Trophoblast cell (in vitro differentiated cells and primary cell): ENCODE data around the gene SKAP1.

Source experiments
- DNase-seq, 2 donors: peaks; one replicate each; pipeline ENCODE4 v3.0.0-alpha.2; 2016
- H2AFZ ChIP-seq: 2 replicates; pipeline ENCODE4 v1.6.1; 2013; ENCODE audit warnings: low read length, moderate library complexity, mild to moderate bottlenecking; ENCODE audit not compliant: insufficient read depth, poor library complexity
- H2AK5ac ChIP-seq: 2 replicates; pipeline ENCODE4 v1.6.1; 2013; ENCODE audit warnings: mild to moderate bottlenecking, low read length
- H2BK120ac ChIP-seq: 2 replicates; pipeline ENCODE4 v1.6.1; 2013; ENCODE audit warnings: low read length, mild to moderate bottlenecking, moderate library complexity; ENCODE audit not compliant: insufficient read depth, poor library complexity
- H2BK12ac ChIP-seq: 2 replicates; pipeline ENCODE4 v1.6.1; 2013; ENCODE audit warnings: mild to moderate bottlenecking, low read length, moderate library complexity
- H2BK5ac ChIP-seq: 2 replicates; pipeline ENCODE4 v1.6.1; 2013; ENCODE audit warnings: low read length, low read depth, moderate library complexity, mild to moderate bottlenecking; ENCODE audit not compliant: poor library complexity
- H3K14ac ChIP-seq: 2 replicates; pipeline ENCODE4 v1.6.1; 2013; ENCODE audit warnings: mild to moderate bottlenecking, low read length
- H3K18ac ChIP-seq: 2 replicates; pipeline ENCODE4 v1.6.1; 2013; ENCODE audit warnings: mild to moderate bottlenecking, low read length
- H3K23ac ChIP-seq: 2 replicates; pipeline ENCODE4 v1.6.1; 2013; ENCODE audit warnings: low read length
- H3K27ac ChIP-seq: 2 replicates; pipeline ENCODE4 v1.5.1; 2013; ENCODE audit warnings: low read depth, mild to moderate bottlenecking, inconsistent platforms, low read length, moderate library complexity
- H3K27me3 ChIP-seq: 2 replicates; pipeline ENCODE4 v1.6.1; 2013; ENCODE audit warnings: inconsistent platforms, mild to moderate bottlenecking, low read length, moderate library complexity; ENCODE audit not compliant: insufficient read depth
- H3K36me3 ChIP-seq, 2 experiments: 1 replicate in 1 of 2; 2 replicates in 1 of 2; pipeline ENCODE4 v1.6.1; 2013; ENCODE audit warnings: low read length in 2 of 2, mild to moderate bottlenecking in 2 of 2, moderate library complexity in 1 of 2; ENCODE audit not compliant: insufficient read depth in 2 of 2, control insufficient read depth in 1 of 2
- H3K4ac ChIP-seq: 2 replicates; pipeline ENCODE4 v1.6.1; 2013; ENCODE audit warnings: low read depth, mild to moderate bottlenecking, low read length, moderate library complexity
- H3K4me1 ChIP-seq, 2 experiments: 1 replicate in 1 of 2; 2 replicates in 1 of 2; pipeline ENCODE4 v1.6.1; 2013; ENCODE audit warnings: low read length in 2 of 2, mild to moderate bottlenecking in 2 of 2, moderate library complexity in 1 of 2; ENCODE audit not compliant: insufficient read depth in 2 of 2, control insufficient read depth in 1 of 2
- H3K4me2 ChIP-seq: 2 replicates; pipeline ENCODE4 v1.6.1; 2013; ENCODE audit warnings: inconsistent platforms, mild to moderate bottlenecking, low read length, moderate library complexity
- H3K4me3 ChIP-seq: 2 replicates; pipeline ENCODE4 v1.5.1; 2013; ENCODE audit warnings: mild to moderate bottlenecking, low read depth, low read length, inconsistent platforms
- H3K79me1 ChIP-seq: one replicate; pipeline ENCODE4 v1.6.1; 2013; ENCODE audit warnings: low read length
- H3K79me2 ChIP-seq: 2 replicates; pipeline ENCODE4 v1.6.1; 2013; ENCODE audit warnings: low read length, mild to moderate bottlenecking; ENCODE audit not compliant: control insufficient read depth, insufficient read depth, poor library complexity
- H3K9ac ChIP-seq: 2 replicates; pipeline ENCODE4 v1.6.1; 2013; ENCODE audit warnings: mild to moderate bottlenecking, low read length
- H3K9me3 ChIP-seq: 2 replicates; pipeline ENCODE4 v1.6.1; 2013; ENCODE audit warnings: low read depth, mild to moderate bottlenecking, control low read depth, inconsistent platforms, low read length; ENCODE audit not compliant: insufficient read depth
- H4K12ac ChIP-seq: 2 replicates; pipeline ENCODE4 v1.6.1; 2013; ENCODE audit warnings: low read depth, mild to moderate bottlenecking, low read length, moderate library complexity
- H4K8ac ChIP-seq: 2 replicates; pipeline ENCODE4 v1.6.1; 2013; ENCODE audit warnings: low read depth, mild to moderate bottlenecking, low read length, moderate library complexity
- H4K91ac ChIP-seq: one replicate; pipeline ENCODE4 v1.6.1; 2013; ENCODE audit warnings: low read depth, mild to moderate bottlenecking, low read length, moderate library complexity
- WGBS: extraction: QIAGEN DNeasy Blood & Tissue Kit; methylation state at CpG from one replicate; pipeline ENCODE4 v1.1.7; 2013; ENCODE audit warnings: missing lambda C conversion rate; ENCODE audit not compliant: insufficient read length, insufficient coverage; ENCODE audit errors: extremely low coverage; 5-methylcytosine and 5-hydroxymethylcytosine counted together

The SKAP1 gene

DNA sequence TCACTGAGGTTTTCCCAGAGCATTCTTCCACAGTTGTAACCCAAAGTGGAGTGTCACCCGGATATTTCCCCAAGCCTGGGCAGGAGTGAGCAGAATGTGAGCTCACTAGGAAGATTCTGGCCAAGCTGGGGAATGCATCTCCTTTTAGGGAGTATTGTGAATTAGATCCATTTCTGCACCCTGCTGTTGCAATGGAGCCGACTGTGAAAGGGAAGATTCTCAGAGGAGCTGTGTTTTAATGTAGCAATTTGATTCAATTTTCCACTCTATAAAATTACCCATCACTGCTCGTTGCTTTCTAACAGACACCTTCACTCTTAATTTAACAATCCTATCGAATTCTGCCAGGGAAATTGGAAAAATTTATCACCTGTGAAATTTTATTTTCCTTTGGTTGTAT, 251.7 kb downstream of the SKAP1 start:
- DNase-seq = no peak
- no peak overlapping the region for H3K9ac ChIP-seq
- no peaks in the 10 kb centered on the region for H3K4me1 ChIP-seq
- H2BK5ac ChIP-seq = no peak overlapping the region
- no peaks in the 10 kb centered on the region for H3K79me1 ChIP-seq
- no peak overlapping the region for H3K14ac ChIP-seq
- H2AK5ac ChIP-seq = no peak overlapping the region
- H4K91ac ChIP-seq = no peak overlapping the region
- H3K36me3 ChIP-seq = no peaks in the 10 kb centered on the region
- no peak overlapping the region for H4K12ac ChIP-seq
- no peak overlapping the region for H2BK12ac ChIP-seq
- no peaks in the 10 kb centered on the region for H3K79me2 ChIP-seq
- no peak overlapping the region for H3K18ac ChIP-seq
- no peak overlapping the region for H3K27ac ChIP-seq
- no peak overlapping the region for H4K8ac ChIP-seq
- H3K4me2 ChIP-seq = no peak overlapping the region
- H3K23ac ChIP-seq = no peak overlapping the region
- H3K4me3 ChIP-seq = no peak overlapping the region
- no peaks in the 10 kb centered on the region for H3K9me3 ChIP-seq
- H2BK120ac ChIP-seq = no peak overlapping the region
- no peak overlapping the region for H2AFZ ChIP-seq
- no CpG with 5 or more reads among the region's 4 CpGs for WGBS
- no peak overlapping the region for H3K4ac ChIP-seq
- H3K27me3 ChIP-seq = no peaks in the 10 kb centered on the region

DNA sequence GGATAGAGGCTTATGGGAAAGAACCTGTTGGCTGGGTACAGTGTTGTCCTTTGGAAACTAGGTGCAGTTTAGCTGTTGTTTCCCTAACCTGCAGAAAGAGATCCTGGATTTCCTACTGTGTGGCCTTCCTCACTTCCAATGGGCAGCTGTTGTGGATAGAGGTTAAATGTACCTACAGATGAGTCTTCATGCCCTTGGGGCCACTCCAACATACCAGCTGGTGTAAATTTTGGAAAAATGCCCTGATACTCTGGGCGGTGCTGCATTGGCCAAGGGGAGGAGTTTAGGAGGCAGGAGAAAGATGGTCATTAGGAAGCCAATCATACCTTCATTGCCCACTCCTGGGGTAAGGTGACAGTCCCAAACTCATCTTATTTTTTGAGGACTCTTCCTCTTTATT, 252.2 kb downstream of the SKAP1 start:
- no peaks in the 10 kb centered on the region for H3K79me2 ChIP-seq
- no peak overlapping the region for H3K4me2 ChIP-seq
- no peak overlapping the region for H2BK5ac ChIP-seq
- no peak overlapping the region for H3K9ac ChIP-seq
- no peak overlapping the region for H4K91ac ChIP-seq
- DNase-seq = no peak
- no peak overlapping the region for H3K27ac ChIP-seq
- no peak overlapping the region for H4K8ac ChIP-seq
- no peaks in the 10 kb centered on the region for H3K4me1 ChIP-seq
- H2BK12ac ChIP-seq = no peak overlapping the region
- H3K23ac ChIP-seq = no peak overlapping the region
- H3K14ac ChIP-seq = no peak overlapping the region
- no peak overlapping the region for H3K4me3 ChIP-seq
- no peak overlapping the region for H2AFZ ChIP-seq
- H3K27me3 ChIP-seq = no peaks in the 10 kb centered on the region
- no peak overlapping the region for H2AK5ac ChIP-seq
- no peak overlapping the region for H2BK120ac ChIP-seq
- H4K12ac ChIP-seq = no peak overlapping the region
- H3K36me3 ChIP-seq = no peaks in the 10 kb centered on the region
- no CpG with 5 or more reads among the region's 1 CpG for WGBS
- H3K9me3 ChIP-seq = no peaks in the 10 kb centered on the region
- H3K79me1 ChIP-seq = no peaks in the 10 kb centered on the region
- H3K18ac ChIP-seq = no peak overlapping the region
- no peak overlapping the region for H3K4ac ChIP-seq

DNA sequence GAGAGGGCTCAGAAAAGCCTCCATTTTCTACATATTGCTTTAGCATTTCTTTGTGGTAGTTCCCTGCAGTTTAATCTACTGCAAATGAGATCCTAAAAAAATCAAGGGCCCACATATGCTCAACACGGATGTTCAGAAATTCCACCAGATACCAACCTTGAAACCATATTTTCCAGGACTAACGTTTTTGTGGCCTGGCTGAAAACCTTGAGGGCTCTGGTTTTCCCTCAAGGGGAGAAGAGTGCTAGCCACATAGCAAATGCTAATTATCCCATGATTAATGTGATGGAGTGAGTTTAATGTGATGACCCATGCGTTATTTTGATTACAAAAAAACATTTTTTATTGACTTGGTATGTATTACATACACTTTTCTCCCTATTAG, 253.6 kb downstream of the SKAP1 start:
- Histone ChIP-seq H2BK5ac (no peak overlapping the region), H2AK5ac (no peak overlapping the region), H3K23ac (no peak overlapping the region), H3K27me3 (no peaks in the 10 kb centered on the region), H3K4me1 (no peaks in the 10 kb centered on the region), H3K4ac (no peak overlapping the region), H3K27ac (no peak overlapping the region), H3K9me3 (no peaks in the 10 kb centered on the region), H3K36me3 (no peaks in the 10 kb centered on the region), H2BK120ac (no peak overlapping the region), H4K8ac (no peak overlapping the region), H2AFZ (no peak overlapping the region), H3K4me2 (no peak overlapping the region), H3K14ac (no peak overlapping the region), H3K4me3 (no peak overlapping the region), H3K9ac (no peak overlapping the region), H2BK12ac (no peak overlapping the region), H4K12ac (no peak overlapping the region), H3K79me2 (no peaks in the 10 kb centered on the region), H4K91ac (no peak overlapping the region), H3K18ac (no peak overlapping the region), H3K79me1 (no peaks in the 10 kb centered on the region)
- no peak for DNase-seq
- whole genome bisulfite sequencing = no CpG with 5 or more reads among the region's 3 CpGs

DNA sequence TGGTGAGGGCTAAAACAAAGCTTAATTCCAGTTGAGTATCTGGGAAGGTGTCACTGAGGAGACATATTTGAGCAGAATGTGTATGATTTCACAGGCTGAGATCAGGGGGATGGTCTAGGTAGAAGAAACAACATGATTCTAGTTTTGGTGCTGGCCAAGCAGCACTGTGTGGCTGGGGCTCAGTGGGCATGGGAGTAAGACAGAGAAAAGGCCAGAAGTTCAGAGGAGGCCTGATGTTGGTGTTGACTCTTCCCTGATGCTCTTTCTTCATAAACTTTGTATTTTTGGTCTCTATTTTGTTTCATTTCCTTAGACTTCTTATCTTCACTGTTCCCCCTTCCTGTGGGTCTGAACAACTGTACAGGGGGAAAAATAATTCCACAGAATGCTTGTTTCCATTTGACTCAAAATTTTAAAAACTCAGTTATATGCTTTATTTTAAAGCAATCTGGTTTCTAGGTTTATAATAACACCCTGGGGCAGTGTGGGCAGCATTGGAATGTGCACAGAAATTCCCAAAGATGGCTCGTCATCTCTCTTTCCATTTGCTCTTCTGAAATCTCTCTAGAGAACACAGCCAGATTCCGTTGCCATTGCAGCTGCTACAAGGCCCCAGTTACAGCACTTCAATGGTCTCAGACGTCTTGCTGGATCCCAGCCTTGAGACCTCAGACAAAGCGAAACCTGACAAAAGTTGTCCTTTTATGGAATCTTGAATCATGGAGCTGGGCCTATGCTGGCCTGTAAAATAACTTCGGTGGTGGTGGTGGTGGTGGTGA, 254.1 kb downstream of the SKAP1 start:
- WGBS = no CpG with 5 or more reads among the region's 5 CpGs
- Histone ChIP-seq H3K9ac (no peak overlapping the region), H4K12ac (no peak overlapping the region), H4K8ac (no peak overlapping the region), H3K79me1 (no peaks in the 10 kb centered on the region), H3K23ac (no peak overlapping the region), H3K27me3 (no peaks in the 10 kb centered on the region), H3K14ac (no peak overlapping the region), H3K4me3 (no peak overlapping the region), H3K79me2 (no peaks in the 10 kb centered on the region), H4K91ac (no peak overlapping the region), H3K4ac (no peak overlapping the region), H3K36me3 (no peaks in the 10 kb centered on the region), H2AFZ (no peak overlapping the region), H3K18ac (no peak overlapping the region), H3K4me2 (no peak overlapping the region), H2AK5ac (no peak overlapping the region), H3K9me3 (no peaks in the 10 kb centered on the region), H3K27ac (no peak overlapping the region), H2BK12ac (no peak overlapping the region), H3K4me1 (no peaks in the 10 kb centered on the region), H2BK120ac (no peak overlapping the region), H2BK5ac (no peak overlapping the region)
- no peak for DNase-seq
